ENCODE data around the gene USP49.

DNA sequence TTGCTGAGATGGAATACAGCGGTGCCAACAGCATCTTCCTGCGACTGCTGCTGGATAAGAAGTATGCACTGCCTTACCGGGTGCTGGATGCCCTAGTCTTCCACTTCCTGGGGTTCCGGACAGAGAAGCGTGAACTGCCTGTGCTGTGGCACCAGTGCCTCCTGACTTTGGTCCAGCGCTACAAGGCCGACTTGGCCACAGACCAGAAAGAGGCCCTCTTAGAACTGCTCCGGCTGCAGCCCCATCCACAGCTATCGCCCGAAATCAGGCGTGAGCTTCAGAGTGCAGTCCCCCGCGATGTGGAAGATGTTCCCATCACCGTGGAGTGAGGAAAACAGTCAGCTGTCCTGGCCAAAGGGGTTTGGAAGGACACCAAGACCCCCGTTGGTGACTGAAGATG is 37.2 kb upstream of the USP49 start:
- TF ChIP-seq, protein P1, sequence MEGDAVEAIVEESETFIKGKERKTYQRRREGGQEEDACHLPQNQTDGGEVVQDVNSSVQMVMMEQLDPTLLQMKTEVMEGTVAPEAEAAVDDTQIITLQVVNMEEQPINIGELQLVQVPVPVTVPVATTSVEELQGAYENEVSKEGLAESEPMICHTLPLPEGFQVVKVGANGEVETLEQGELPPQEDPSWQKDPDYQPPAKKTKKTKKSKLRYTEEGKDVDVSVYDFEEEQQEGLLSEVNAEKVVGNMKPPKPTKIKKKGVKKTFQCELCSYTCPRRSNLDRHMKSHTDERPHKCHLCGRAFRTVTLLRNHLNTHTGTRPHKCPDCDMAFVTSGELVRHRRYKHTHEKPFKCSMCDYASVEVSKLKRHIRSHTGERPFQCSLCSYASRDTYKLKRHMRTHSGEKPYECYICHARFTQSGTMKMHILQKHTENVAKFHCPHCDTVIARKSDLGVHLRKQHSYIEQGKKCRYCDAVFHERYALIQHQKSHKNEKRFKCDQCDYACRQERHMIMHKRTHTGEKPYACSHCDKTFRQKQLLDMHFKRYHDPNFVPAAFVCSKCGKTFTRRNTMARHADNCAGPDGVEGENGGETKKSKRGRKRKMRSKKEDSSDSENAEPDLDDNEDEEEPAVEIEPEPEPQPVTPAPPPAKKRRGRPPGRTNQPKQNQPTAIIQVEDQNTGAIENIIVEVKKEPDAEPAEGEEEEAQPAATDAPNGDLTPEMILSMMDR (IDR thresholded peaks at IDR 0.05 in 2 of 3, conservative IDR thresholded peaks at IDR 0.05 in 1 of 3; ENCODE audit: control insufficient read depth in 2 of 3, extremely low read depth in 1 of 3, insufficient read depth in 1 of 3, low read depth in 3 of 3, low read length in 3 of 3): no peak
- TF ChIP-seq, protein P2, sequence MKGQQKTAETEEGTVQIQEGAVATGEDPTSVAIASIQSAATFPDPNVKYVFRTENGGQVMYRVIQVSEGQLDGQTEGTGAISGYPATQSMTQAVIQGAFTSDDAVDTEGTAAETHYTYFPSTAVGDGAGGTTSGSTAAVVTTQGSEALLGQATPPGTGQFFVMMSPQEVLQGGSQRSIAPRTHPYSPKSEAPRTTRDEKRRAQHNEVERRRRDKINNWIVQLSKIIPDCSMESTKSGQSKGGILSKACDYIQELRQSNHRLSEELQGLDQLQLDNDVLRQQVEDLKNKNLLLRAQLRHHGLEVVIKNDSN (IDR thresholded peaks at IDR 0.05; ENCODE audit: borderline replicate concordance, extremely low read length, insufficient read depth, low read depth, low read length): no peak
- TF ChIP-seq ZNF274 (IDR thresholded peaks at IDR 0.05; ENCODE audit: insufficient read depth, insufficient read length) (no peak), EP300 (IDR thresholded peaks at IDR 0.05; ENCODE audit: borderline replicate concordance in 1 of 2, control insufficient read depth in 1 of 2, low read depth in 2 of 2, low read length in 2 of 2) (no peak), RAD21 (IDR thresholded peaks at IDR 0.05; ENCODE audit: insufficient read depth, low read depth, low read length) (no peak)

Measured in GM12878 (cell line).